K562 (cell line): ENCODE results near the gene SOCS6.

Experiments
- CBX5 ChIP-seq: IDR thresholded peaks from 2 replicates; pipeline ENCODE4 v1.6.1; 2014; ENCODE audit warnings: low read depth, borderline replicate concordance
- ETS1 ChIP-seq: conservative IDR thresholded peaks from 2 replicates; pipeline ENCODE4 v1.6.1; 2011; ENCODE audit warnings: low read depth, mild to moderate bottlenecking, low read length; ENCODE audit not compliant: control insufficient read depth
- POU5F1 ChIP-seq: fragments of 150-350 bp; IDR thresholded peaks from 2 replicates; pipeline ENCODE4 v1.6.1; 2014; ENCODE audit warnings: borderline replicate concordance, low read length, low read depth, mild to moderate bottlenecking; ENCODE audit not compliant: partially characterized antibody
- ZNF316 ChIP-seq: fragments of 450-650 bp; IDR thresholded peaks from 2 replicates; pipeline ENCODE4 v1.6.1; 2016
- TF ChIP-seq, protein P1 (sequence below): fragments of 450-650 bp; IDR thresholded peaks from 2 replicates; pipeline ENCODE4 v1.7.1; 2018; ENCODE audit warnings: mild to moderate bottlenecking, low read depth; ENCODE audit not compliant: partially characterized antibody
- TF ChIP-seq, protein P2 (sequence below), 2 experiments: fragments of 450-650 bp in 1 of 2; sonication (generic) in 1 of 2; formaldehyde crosslinking in 1 of 2; IDR thresholded peaks in 1 of 2; conservative IDR thresholded peaks in 1 of 2; 2 replicates each; pipeline versions ENCODE4 v1.6.1 to v1.8.1; 2016 to 2023; ENCODE audit warnings: mild to moderate bottlenecking in 2 of 2, moderate library complexity in 2 of 2, inconsistent platforms in 1 of 2, missing genetic modification reagents in 1 of 2

DNA sequence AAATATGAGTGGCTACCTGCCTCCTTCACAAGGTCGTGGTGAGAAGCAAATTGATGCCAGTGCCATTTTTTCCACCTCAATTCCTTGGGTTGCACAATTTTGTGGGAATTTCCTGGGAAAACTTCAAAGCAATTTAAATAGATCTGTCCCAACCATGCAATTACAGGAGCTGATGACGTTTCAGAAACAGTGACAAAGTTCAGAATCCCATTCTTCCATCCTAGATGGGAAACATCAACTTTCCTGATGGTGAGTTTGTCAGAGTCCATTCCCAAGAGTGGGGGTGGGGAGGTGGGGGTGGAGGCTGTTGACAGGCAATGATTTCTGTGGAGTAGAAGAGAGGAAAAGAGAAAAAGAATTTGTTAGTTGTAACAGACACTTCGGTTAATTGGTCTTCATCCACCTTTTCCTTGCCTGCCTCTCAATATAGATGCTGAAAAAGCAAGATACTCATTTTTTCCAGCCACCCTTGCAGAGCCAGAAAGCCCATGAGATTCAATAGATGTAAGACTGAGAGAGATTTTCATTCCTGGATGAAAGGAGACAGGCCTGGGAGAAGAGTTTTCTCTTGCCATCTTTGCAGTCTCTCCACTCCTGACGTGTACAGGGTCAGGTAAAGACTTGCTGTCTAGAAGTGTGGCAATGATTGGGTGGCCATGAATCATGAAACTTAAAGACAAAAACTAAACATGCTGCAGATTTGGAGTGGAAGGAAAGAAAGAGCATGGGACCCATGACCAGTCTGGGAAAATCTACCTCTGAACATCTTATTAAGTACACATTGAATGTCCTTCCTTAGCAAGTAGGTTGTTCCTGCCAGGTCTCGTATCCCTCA, 47.3 kb downstream of the SOCS6 start:
- TF ChIP-seq POU5F1 (no peak), ZNF316 (no peak), ETS1 (no peak), CBX5 (no peak)
- TF ChIP-seq, protein P1, sequence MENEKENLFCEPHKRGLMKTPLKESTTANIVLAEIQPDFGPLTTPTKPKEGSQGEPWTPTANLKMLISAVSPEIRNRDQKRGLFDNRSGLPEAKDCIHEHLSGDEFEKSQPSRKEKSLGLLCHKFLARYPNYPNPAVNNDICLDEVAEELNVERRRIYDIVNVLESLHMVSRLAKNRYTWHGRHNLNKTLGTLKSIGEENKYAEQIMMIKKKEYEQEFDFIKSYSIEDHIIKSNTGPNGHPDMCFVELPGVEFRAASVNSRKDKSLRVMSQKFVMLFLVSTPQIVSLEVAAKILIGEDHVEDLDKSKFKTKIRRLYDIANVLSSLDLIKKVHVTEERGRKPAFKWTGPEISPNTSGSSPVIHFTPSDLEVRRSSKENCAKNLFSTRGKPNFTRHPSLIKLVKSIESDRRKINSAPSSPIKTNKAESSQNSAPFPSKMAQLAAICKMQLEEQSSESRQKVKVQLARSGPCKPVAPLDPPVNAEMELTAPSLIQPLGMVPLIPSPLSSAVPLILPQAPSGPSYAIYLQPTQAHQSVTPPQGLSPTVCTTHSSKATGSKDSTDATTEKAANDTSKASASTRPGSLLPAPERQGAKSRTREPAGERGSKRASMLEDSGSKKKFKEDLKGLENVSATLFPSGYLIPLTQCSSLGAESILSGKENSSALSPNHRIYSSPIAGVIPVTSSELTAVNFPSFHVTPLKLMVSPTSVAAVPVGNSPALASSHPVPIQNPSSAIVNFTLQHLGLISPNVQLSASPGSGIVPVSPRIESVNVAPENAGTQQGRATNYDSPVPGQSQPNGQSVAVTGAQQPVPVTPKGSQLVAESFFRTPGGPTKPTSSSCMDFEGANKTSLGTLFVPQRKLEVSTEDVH = no peak
- TF ChIP-seq, protein P2, sequence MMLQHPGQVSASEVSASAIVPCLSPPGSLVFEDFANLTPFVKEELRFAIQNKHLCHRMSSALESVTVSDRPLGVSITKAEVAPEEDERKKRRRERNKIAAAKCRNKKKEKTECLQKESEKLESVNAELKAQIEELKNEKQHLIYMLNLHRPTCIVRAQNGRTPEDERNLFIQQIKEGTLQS (IDR thresholded peaks at IDR 0.05) = no peak
- TF ChIP-seq, protein P2 (CRISPR knock-in tag; conservative IDR thresholded peaks at IDR 0.05) = no peak
